ENCODE results near the gene VMP1. TPM values are rescaled to one million over a fixed set of nuclear protein-coding genes. Genes with fewer than 3 reads are reported as not detected.
A peak's percentile ranks its signal among the peaks of the same experiment; 100 is the strongest.
"Not testable (repeated sequence)": the region's sequence is repeated elsewhere in the genome, so short reads cannot be mapped to it uniquely, and the experiment has no call there.

VMP1 gene
- total RNA-seq, 2 donors from 2014 or later: 236 to 324 TPM

DNA sequence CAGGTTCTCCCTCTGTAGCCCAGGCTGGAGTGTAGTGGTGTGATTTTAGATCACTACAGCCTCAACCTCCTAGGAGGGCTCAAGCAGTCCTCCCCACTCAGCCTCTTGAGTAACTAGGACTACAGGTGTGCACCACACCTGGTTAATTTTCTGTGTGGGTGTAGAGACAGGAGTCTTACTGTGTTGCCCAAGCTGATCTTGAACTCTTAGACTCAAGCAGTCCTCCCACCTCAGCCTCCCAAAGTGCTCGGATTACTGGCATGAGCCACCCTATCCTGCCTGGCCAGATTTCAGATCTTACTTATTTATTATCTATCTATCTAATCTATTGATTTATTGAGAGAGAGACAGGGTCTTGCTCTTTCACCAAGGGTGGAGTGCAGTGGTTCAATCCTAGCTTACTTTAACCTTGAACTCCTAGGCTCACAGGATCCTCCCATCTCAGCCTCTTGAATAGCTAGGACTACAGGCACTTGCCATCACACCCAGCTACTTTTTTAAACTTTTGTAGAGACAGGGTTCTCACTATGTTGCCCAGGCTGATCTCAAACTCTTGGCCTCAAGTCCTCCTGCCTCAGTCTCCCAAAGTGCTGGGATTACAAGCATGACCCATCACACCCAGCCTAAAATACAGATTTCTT lies 123.5 kb downstream of the VMP1 start:
- peak overlapping the region; percentile 100 for H3K27ac Mint-ChIP-seq
- no peaks in the 10 kb centered on the region for H3K9me3 Mint-ChIP-seq
- ATAC-seq (replicated peaks in 1 of 2) (no peak), DNase-seq (peak in 1 of 2 donors; percentile 34)
- peaks cover 6 to 21% of the 10 kb centered on the region in 2 donors for H3K36me3 Mint-ChIP-seq (ENCODE audit: insufficient read depth in 2 of 2)
- H3K4me1 Mint-ChIP-seq (ENCODE audit: low read depth): peaks cover 89% of the 10 kb centered on the region
- H3K27me3 Mint-ChIP-seq (ENCODE audit: low read depth): no peaks in the 10 kb centered on the region
- peak overlapping the region; percentile 77 to 100 for H3K4me3 Mint-ChIP-seq

GRCh38 chr17:59832883-59833379 lies 125.5 kb downstream of the VMP1 start:
- Mint-ChIP-seq H3K9me3 (no peaks in the 10 kb centered on the region), H3K4me1 (ENCODE audit: low read depth) (peaks cover 90% of the 10 kb centered on the region), H3K27me3 (ENCODE audit: low read depth) (no peaks in the 10 kb centered on the region), H3K27ac (peak overlapping the region; percentile 100), H3K36me3 (ENCODE audit: insufficient read depth in 2 of 2) (peaks cover 3 to 17% of the 10 kb centered on the region in 2 donors), H3K4me3 (peak overlapping the region; percentile 33 to 76)
- DNase-seq (no peak), ATAC-seq (replicated peaks in 1 of 2) (no peak)

DNA sequence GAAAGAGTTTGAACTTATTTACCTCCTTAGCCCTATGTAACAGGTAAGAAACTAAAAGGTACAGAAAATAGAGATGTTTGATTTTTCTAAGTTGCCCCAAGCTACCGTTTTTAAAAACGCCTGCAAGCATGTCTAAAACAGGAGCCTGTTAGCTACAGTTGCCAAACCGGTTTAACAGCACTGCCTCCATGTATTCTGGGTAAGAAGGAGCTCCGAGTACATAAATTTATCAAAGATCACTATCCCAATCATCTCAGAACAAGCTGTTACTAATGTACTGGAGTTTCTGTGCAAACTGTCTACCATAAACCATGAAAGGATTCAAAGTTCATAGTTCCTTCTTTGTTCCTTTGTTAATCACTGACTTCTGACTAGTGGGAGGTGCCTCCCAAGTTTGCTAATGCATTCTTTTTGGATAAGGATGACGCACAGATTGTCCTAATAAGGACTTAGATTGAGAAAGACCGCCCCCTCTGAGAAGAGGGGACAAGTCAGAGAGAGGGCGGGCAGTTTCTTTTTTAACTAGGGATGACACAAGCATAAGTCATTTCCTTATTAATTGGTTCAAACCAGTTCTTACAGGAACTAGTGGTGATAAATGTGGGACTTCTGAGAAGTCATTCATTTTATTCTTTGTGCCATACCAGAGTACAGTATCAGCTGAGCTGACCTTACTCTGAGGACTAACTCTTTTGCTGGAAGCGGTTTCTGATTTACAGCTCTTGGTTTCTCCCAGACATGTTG lies 130.0 kb downstream of the VMP1 start:
- Mint-ChIP-seq H3K4me3 (peak overlapping the region; percentile 95 to 99), H3K27ac (peak overlapping the region; percentile 100), H3K27me3 (ENCODE audit: low read depth) (no peaks in the 10 kb centered on the region), H3K36me3 (ENCODE audit: insufficient read depth in 2 of 2) (peaks cover 34 to 60% of the 10 kb centered on the region in 2 donors), H3K4me1 (ENCODE audit: low read depth) (peaks cover 65% of the 10 kb centered on the region), H3K9me3 (no peaks in the 10 kb centered on the region)
- DNase-seq: peak; percentile 76 to 81
- peak; percentile 80 for ATAC-seq (replicated peaks in 1 of 2)

- Mint-ChIP-seq H3K4me1 (ENCODE audit: low read depth) (peaks cover 65% of the 10 kb centered on the region), H3K4me3 (peak overlapping the region; percentile 95 to 99), H3K27ac (peak overlapping the region; percentile 100), H3K9me3 (no peaks in the 10 kb centered on the region), H3K36me3 (ENCODE audit: insufficient read depth in 2 of 2) (peaks cover 36 to 60% of the 10 kb centered on the region in 2 donors), H3K27me3 (ENCODE audit: low read depth) (no peaks in the 10 kb centered on the region)
- DNase-seq (peak; percentile 49 to 54), ATAC-seq (replicated peaks in 1 of 2) (no peak)
These were observed 130.8 kb downstream of the VMP1 start for GRCh38 chr17:59838052-59838916.

GRCh38 chr17:59839651-59840328 lies 132.3 kb downstream of the VMP1 start:
- H3K4me3 Mint-ChIP-seq: peak overlapping the region; percentile 95 to 99
- DNase-seq: no peak
- no peaks in the 10 kb centered on the region for H3K9me3 Mint-ChIP-seq
- H3K27me3 Mint-ChIP-seq (ENCODE audit: low read depth): no peaks in the 10 kb centered on the region
- H3K4me1 Mint-ChIP-seq (ENCODE audit: low read depth): peaks cover 69% of the 10 kb centered on the region
- peaks cover 37 to 56% of the 10 kb centered on the region in 2 donors for H3K36me3 Mint-ChIP-seq (ENCODE audit: insufficient read depth in 2 of 2)
- ATAC-seq (replicated peaks in 1 of 2): no peak
- peak overlapping the region; percentile 100 for H3K27ac Mint-ChIP-seq

DNA sequence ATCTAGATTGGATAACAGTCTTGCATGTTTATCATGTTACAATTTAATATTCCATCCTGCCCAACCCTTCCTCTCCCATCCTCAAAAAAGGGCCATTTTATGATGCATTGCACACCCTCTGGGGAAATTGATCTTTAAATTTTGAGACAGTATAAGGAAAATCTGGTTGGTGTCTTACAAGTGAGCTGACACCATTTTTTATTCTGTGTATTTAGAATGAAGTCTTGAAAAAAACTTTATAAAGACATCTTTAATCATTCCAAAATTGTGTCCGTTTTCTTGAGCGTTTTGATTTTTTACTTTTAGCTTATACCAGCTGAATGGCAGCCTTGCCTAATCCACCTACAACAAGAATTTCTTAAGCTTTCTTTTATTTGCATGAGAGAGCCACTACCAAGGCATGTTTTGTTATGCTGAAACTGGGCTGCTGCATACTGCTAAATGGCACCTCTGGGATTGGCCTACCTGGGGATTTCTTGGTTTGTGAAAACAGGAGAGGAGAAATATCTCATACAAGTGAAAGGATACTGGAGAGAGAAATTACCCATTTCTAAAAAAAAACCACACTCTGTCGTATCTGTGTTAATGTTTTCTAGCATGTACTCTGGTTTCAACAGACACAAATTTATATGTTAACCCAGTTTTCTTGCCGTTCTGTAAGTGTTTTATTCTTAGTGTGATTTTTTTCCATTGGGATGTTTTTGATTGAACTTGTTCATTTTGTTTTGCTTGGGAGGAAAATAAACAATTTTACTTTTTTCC lies 133.1 kb downstream of the VMP1 start:
- ATAC-seq (replicated peaks in 1 of 2): peak in 1 of 2 donors; percentile 2
- Mint-ChIP-seq H3K36me3 (ENCODE audit: insufficient read depth in 2 of 2) (peaks cover 37 to 52% of the 10 kb centered on the region in 2 donors), H3K4me1 (ENCODE audit: low read depth) (peaks cover 70% of the 10 kb centered on the region), H3K9me3 (no peaks in the 10 kb centered on the region), H3K4me3 (peak overlapping the region; percentile 95 to 99), H3K27me3 (ENCODE audit: low read depth) (no peaks in the 10 kb centered on the region), H3K27ac (peak overlapping the region; percentile 100)
- DNase-seq: peak; percentile 56 to 61

GRCh38 chr17:59841091-59841881 lies 133.8 kb downstream of the VMP1 start:
- H3K27me3 Mint-ChIP-seq (ENCODE audit: low read depth); ATAC-seq (replicated peaks in 1 of 2); H3K9me3 Mint-ChIP-seq: not testable (repeated sequence)
- peak overlapping the region; percentile 100 for H3K27ac Mint-ChIP-seq
- peaks cover 74% of the 10 kb centered on the region for H3K4me1 Mint-ChIP-seq (ENCODE audit: low read depth)
- DNase-seq: peak; percentile 43 to 49
- H3K4me3 Mint-ChIP-seq: peak overlapping the region; percentile 95 to 99
- H3K36me3 Mint-ChIP-seq (ENCODE audit: insufficient read depth in 2 of 2): peaks cover 37 to 51% of the 10 kb centered on the region in 2 donors

GRCh38 chr17:59841882-59842263 lies 134.4 kb downstream of the VMP1 start:
- not testable (repeated sequence) for DNase-seq; H3K9me3 Mint-ChIP-seq; ATAC-seq (replicated peaks in 1 of 2); H3K27me3 Mint-ChIP-seq (ENCODE audit: low read depth)
- H3K36me3 Mint-ChIP-seq (ENCODE audit: insufficient read depth in 2 of 2): peaks cover 37 to 47% of the 10 kb centered on the region in 2 donors
- H3K4me3 Mint-ChIP-seq: peak overlapping the region; percentile 95 to 99
- H3K27ac Mint-ChIP-seq: peak overlapping the region; percentile 100
- peaks cover 74% of the 10 kb centered on the region for H3K4me1 Mint-ChIP-seq (ENCODE audit: low read depth)

DNA sequence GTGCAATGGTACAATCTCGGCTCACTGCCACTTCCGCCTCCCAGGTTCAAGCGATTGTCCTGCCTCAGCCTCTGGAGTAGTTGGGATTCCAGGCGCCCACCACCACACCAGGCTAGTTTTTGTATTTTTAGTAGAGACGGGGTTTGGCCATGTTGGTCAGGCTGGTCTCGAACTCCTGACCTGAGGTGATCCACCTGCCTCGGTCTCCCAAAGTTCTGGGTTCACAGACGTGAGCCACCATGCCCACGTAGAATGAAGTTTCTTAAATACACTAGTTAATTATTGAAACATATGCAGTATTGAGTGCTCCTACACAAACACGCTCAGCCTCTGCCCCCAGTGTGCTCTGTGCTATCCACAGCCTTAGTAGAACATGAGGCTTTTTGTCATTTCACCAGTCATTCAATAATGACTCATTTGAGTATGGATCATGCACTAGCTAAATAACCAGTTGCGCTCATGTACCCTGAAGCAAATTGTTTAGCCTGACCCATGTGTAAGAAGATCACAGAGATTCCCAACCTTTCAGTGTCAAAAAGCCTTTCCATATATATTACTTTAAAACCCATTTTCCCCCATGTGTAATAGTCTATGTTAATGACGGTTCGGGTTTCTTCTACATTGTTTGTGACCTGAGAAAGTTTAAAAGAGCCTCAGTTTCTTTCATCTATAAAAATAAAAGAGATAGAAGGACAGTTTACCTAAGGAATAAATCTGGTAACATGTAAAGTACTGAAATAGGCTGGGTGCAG lies 135.6 kb downstream of the VMP1 start:
- no peaks in the 10 kb centered on the region for H3K9me3 Mint-ChIP-seq

GRCh38 chr17:59844884-59845594 lies 137.6 kb downstream of the VMP1 start:
- Mint-ChIP-seq H3K27me3 (ENCODE audit: low read depth) (no peaks in the 10 kb centered on the region), H3K4me3 (peak overlapping the region; percentile 53 to 72), H3K27ac (peak overlapping the region; percentile 95), H3K9me3 (no peaks in the 10 kb centered on the region), H3K36me3 (ENCODE audit: insufficient read depth in 2 of 2) (peaks cover 21 to 26% of the 10 kb centered on the region in 2 donors), H3K4me1 (ENCODE audit: low read depth) (peaks cover 95% of the 10 kb centered on the region)
- ATAC-seq (replicated peaks in 1 of 2) (no peak), DNase-seq (no peak)

More for the DNA sequence above, 135.6 kb downstream of the VMP1 start:
- H3K27ac Mint-ChIP-seq: peak overlapping the region; percentile 100
- H3K4me1 Mint-ChIP-seq (ENCODE audit: low read depth): peaks cover 76% of the 10 kb centered on the region
- DNase-seq (peak; percentile 74 to 78), ATAC-seq (replicated peaks in 1 of 2) (peak; percentile 67 to 73)
- H3K27me3 Mint-ChIP-seq (ENCODE audit: low read depth): no peaks in the 10 kb centered on the region
- peaks cover 38 to 44% of the 10 kb centered on the region in 2 donors for H3K36me3 Mint-ChIP-seq (ENCODE audit: insufficient read depth in 2 of 2)
- H3K4me3 Mint-ChIP-seq: peak overlapping the region; percentile 95 to 99
